HepG2 (cell line): ENCODE results near the gene ATP6V0E2.

Source experiments
- ARID5B ChIP-seq: IDR thresholded peaks from 2 replicates; pipeline ENCODE4 v1.4.0; 2020; ENCODE audit warnings: mild to moderate bottlenecking, missing genetic modification reagents
- CTCF ChIP-seq: sonication (generic); formaldehyde crosslinking; IDR thresholded peaks from 2 replicates; pipeline ENCODE4 v1.5.0; 2020; ENCODE audit warnings: mild to moderate bottlenecking, missing genetic modification reagents, moderate library complexity
- DMTF1 ChIP-seq: sonication (generic); formaldehyde crosslinking; IDR thresholded peaks from 2 replicates; pipeline ENCODE4 v1.4.0; 2020; ENCODE audit warnings: mild to moderate bottlenecking, missing genetic modification reagents
- GTF2F1 ChIP-seq: fragments of 150-350 bp; IDR thresholded peaks from 2 replicates; pipeline ENCODE4 v1.6.1; 2014; ENCODE audit warnings: low read length
- TBL1XR1 ChIP-seq: fragments of 150-350 bp; IDR thresholded peaks from 2 replicates; pipeline ENCODE4 v1.6.1; 2014; ENCODE audit warnings: borderline replicate concordance, low read length; ENCODE audit not compliant: partially characterized antibody
- TCF12 ChIP-seq, 2 experiments: fragments of 450-650 bp in 1 of 2; sonication (generic) in 1 of 2; formaldehyde crosslinking in 1 of 2; IDR thresholded peaks; 2 replicates each; pipeline versions ENCODE4 v1.6.1 to v1.8.0; 2017 to 2022; ENCODE audit warnings: antibody characterized with exemption in 1 of 2, mild to moderate bottlenecking in 1 of 2, missing genetic modification reagents in 1 of 2, moderate library complexity in 1 of 2

GRCh38 chr7:149824301-149824741, 49.4 kb upstream of the ATP6V0E2 start:
- TF ChIP-seq DMTF1 (CRISPR knock-in tag) = no peak
- no peak for TF ChIP-seq GTF2F1
- TF ChIP-seq CTCF (CRISPR knock-in tag) = no peak
- TF ChIP-seq TBL1XR1 = no peak
- no peak for TF ChIP-seq ARID5B (CRISPR knock-in tag)
- TF ChIP-seq TCF12 (IDR thresholded peaks at IDR 0.05) = no peak
- TF ChIP-seq TCF12 (CRISPR knock-in tag; IDR thresholded peaks at IDR 0.05) = no peak
